GM21381 (cell line): ENCODE measurements around the gene EPS15.
"Not testable (repeated sequence)": the region's sequence is repeated elsewhere in the genome, so short reads cannot be mapped to it uniquely, and the experiment has no call there.

Experiments used
- ATAC-seq: cut with Tn5 transposase; IDR thresholded peaks from one replicate; pipeline ENCODE4 v1.9.1; 2021; ENCODE audit warnings: mild to moderate bottlenecking, moderate library complexity; ENCODE audit not compliant: unreplicated experiment

Gene EPS15

DNA sequence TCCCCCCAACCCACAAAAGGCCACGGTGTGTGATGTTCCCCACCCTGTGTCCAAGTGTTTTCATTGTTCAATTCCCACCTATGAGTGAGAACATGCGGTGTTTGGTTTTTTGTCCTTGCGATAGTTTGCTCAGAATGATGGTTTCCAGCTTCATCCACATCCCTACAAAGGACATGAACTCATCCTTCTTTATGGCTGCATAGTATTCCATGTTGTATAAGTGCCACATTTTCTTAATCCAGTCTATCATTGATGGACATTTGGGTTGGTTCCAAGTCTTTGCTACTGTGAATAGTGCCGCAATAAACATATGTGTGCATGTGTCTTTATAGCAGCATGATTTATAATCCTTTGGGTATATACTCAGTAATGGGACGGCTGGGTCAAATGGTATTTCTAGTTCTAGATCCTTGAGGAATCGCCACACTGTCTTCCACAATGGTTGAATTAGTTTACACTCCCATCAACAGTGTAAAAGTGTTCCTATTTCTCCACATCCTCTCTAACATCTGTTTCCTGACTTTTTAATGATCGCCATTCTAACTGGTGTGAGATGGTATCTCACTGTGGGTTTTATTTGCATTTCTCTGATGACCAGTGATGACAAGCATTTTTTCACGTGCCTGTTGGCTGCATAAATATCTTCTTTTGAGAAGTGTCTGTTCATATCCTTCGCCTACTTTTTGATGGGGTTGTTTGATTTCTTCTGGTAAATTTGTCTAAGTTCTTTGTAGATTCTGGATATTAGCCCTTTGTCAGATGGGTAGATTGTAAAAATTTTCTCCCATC lies 44.0 kb downstream of the EPS15 start:
- ATAC-seq = not testable (repeated sequence)

DNA sequence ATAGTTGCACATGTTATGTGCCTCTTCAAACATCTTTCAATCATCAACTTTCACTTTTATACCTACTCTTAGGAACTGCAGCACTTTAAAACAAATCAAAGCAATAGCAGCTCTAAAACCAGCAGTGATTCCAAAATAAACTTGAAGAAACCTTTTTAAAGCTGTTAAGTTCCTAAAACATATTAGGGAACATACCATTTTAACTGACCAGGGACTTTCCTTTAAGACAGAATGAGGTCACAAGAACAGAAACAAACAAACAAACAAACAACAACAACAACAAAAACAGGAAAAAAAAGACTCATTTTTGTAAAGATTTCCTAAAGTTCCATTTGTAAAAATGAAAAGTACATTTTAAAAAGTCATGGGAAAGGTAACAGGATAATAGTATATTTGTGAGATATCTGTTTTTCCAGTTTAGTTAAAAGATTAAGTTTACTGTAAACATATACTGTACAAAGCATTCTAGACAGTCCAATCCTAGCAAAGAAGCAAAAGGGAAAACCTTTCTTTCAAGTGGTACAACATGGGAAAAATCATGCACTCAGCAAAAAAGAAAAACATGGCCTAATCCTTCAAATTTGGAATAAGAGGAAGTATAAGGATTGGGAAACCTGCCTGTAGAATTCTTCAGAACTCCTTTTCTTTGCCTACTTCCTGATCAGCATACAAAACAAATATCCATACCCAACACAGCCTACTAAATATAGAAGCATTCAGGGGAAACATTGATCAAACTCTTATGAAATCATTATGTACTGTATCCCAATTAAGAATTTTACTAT lies 45.5 kb downstream of the EPS15 start:
- ATAC-seq = no peak

DNA sequence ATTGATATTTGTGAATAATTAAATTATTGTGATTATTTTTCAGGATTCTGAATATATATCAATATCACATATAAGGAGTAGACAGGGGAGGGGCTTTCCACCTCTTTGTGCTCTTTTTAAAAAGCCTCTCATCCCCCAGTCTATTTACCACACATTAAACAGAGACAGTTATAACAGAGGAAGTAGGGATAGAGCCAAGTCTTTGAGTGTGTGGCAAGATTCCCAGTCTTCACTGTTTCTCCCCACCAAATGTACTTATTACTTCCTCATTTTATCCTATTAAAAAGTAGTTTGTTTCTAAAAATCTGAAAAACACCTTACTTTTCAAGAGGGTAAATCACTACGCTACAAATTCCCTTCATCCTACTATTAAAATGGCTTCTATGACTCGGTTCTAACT lies 46.7 kb downstream of the EPS15 start:
- ATAC-seq = no peak

DNA sequence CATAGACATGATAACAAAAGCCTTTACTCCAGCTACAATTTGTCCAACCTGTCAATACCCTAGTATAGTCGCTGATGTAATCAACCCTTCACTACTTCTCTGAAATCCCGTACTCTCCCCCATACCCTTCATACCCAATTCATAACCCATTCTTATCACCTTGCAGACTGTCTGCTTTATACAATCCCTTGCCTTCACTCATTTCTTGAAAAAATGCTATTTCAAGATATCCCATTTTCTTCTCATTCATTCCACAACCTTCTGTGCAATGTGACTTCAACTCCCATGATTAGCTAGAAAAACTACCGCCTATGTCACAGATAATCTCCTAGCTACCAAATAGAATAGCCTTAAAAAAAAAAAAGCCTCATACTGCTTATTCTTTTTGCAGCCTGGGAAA lies 49.5 kb downstream of the EPS15 start:
- no peak for ATAC-seq

DNA sequence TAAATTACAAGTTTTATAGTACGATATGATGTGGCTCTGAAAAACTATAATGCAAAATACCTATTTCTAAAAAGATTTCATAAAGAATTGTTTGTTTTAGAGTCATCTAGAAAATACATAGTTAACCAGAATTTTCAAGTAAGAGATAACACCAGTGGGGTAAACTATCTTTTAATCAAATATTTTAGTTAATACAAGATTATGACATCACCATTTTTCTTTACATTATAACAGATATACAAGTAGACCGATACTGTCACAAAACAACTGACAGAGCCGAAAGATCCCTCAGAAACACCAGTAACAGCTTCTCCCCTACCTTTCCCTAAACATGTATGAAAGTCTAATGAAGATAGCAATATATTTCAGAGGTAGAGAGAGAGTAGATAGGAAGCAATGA lies 54.2 kb downstream of the EPS15 start:
- no peak for ATAC-seq

DNA sequence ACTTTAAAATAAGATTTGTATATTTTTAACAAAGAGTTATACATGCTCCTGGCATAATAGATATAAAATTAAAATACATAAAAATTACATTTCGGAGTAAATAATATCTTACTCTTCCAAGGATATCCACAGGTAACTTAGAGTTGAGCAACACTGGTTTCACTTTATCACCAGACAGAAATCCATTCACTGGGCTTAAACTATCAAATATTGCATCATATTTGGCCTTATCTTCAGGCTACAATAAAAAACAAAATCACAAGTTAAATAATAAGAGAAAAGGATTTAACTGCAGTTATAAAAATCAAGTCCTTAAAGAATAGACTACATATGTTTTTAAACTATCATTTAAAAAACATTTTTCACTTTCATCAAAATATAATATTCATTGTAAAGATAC lies 55.5 kb downstream of the EPS15 start:
- no peak for ATAC-seq

DNA sequence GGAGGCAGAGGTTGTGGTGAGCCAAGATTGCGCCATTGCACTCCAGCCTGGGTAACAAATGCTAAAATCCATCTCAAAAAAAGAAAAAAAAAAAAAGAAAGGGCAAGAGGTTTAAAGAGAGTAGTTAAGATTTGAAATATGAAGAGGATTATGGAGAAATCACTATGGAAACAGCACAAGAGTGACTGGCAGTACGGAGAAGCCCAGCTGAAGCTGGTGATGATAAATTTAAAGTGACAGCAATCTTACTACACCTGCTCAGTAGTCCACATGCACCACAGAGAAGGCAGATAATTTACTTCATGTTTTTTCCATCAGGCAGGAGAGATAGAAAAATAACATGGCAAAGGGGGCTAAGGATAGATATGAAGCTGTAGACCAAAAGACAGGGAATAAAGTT lies 56.8 kb downstream of the EPS15 start:
- not testable (repeated sequence) for ATAC-seq

DNA sequence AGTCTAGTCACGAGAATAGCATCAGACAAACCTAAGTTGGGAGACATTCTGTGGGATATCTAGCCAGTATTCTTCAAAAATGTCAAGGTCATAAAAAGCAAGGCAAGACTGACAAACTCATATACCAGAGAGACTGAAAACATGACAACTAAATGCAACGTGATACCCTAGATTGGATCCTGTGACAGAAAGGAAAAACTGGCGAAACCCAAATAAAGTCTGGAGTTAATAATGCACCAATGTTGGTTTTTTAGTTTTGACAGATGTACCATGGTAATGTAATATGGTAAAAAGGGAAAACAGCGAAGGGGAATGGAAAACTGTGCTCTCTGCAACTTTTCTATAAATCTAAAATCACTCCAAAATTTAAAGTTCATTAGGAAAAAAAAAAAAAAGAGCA lies 64.5 kb downstream of the EPS15 start:
- no peak for ATAC-seq

DNA sequence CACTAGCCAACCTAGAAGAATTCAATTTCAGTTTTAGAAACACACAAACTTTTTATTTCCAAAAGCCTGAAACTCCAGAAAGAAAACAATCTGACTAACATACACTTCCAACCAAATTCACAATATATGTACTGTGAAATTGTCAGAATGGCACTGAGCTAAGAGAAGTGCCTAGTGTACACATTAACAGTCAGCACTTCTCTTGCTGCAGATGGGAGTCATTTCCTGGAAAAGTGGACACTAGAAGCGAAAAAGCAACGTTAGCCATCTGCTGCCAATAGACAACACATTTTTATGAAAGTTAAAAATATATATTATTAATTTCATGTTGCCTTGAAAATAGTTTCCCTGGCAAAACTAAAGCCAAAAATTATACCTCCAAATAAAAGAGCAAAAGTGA lies 66.1 kb downstream of the EPS15 start:
- no peak for ATAC-seq

DNA sequence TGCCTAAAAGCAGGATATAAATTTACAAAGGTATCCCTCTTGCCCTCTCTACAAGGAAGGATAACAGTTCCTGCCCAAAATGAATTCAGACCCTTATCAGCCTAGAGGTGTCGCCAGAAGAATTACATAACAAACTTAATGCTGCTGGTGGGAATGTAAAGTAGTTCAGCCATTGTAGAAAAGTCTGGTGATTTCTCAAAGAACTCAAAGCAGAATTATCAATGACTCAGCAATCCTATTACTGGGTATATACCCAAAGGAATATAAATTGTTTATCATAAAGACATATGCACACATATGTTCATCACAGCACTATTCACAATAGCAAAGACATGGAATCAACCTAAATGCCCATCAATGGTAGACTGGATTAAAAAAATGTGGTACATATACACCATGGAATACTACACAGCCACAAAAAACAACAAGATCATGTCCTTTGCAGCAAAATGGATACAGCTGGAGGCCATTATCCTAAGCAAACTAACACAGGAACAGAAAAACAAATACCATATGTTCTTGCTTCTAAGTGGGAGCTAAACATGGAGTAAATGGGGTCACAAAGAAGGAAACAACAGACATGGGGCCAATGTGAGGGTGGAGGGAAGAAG lies 70.1 kb downstream of the EPS15 start:
- ATAC-seq = not testable (repeated sequence)

DNA sequence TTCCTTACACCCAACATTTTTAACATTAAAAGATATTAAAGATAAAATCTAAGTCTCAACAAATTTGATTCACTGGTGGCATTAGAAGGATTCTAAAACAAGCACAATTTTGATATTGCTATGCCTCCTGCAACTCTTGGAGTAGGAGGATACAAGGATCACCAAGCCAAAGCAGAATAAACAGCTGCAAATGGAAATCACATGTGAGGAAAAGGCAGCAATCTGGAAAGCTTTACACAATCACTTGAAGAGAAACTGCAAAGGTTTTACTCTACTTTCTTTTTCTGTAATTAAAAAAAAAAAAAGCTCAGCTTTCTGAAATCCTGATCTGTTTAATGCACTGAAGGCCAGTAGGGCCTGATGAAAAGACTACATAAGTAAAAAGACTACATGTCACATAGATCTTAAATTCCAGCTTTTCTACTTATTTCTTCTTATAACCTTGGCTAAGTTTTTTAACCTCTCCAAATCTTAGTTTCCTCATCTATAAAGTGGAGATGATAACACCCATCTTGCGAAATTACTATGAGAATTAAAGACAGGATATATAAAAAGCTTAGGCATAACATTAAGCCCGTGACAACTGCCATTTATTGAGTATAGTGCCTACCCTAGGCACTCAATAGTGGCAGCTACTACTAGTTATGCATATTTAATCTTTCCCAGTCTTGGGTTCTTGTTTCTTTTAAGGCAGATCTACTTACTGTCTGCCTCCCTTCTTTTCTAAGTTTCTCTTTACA lies 73.5 kb downstream of the EPS15 start:
- no peak for ATAC-seq

DNA sequence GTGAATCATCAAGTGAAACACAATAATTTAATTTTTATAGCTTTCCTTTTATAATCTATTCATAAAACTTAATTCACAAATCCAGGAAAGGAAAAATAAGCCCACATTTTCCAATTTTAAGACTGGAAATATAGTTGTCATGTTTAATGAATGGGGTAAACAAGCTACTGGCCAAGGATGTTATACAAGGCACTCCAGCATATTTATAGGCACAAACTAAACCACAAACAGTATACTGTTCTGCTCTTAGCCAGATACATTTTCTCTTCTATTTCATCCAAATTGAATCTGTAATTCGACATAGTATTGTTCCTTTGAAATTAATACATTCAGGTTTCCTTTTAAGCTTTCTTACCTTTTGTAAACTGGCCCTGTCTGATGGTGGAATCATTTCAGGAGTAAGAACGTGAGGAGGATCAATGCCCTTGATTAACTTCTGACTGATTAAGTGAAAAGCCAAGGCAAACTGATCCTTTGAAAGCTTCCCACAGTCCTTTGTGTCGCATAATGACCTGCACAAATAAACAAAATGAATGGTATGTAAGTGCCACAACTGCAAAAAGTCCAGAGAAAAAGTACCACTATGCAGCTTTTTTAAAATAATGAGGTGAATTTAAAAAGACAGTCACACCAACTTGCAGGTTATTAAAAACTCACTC lies 74.4 kb downstream of the EPS15 start:
- no peak for ATAC-seq

DNA sequence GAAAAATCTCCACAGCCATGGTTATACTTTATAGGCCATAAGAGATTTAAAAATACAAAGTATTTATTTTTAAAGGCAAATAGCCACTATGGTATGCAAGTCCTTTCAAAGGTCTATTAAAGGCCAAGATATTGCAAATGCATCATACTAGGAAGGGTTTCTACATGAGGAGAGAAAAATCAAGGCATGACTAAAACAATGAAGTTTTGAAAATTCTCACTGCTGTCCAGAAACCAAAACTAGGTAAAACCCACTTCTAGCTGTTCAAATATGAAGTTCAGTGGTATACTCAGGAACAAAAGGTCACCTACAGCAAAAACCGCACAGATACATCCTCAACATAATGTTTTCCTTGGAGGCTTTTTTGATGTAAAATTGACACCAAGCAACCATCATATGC lies 75.0 kb downstream of the EPS15 start:
- no peak for ATAC-seq

DNA sequence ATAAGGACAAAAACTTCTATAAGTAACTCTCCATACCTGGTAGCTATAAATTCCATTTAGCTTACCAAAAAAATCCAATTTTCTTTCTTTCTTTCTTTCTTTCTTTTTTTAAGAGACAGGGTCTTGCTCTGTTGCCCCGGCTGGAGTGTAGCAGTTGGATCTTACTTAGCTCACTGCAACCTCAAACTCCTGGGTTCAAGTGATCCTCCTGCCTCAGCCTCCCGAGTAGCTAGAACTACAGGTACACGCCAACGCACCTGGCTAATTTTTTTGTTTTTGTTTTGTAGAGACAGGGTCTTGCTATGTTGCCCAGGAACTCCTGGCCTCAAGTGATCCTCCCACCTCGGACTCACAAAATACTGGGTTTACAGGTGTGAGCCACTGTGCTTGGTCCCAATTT lies 75.5 kb downstream of the EPS15 start:
- no peak for ATAC-seq

DNA sequence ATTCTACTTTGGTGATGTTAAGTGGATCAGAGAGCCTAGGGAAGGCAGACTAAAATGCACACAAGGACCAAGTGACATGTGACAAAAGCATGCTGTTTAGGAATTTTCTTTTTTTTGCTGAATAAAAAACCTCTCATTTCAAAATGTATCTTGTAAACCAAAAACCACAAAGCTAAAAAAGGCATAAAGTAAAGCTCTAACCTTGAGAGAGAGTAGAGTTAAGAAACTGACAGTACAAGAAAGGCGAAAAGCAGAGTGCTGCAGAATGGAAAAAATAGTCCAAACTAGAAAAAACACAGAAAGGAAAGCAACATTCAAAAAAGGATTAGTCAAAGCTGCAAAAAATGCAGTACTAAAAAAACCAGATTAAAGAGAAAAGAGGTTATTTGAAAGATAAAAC lies 76.5 kb downstream of the EPS15 start:
- ATAC-seq = no peak

DNA sequence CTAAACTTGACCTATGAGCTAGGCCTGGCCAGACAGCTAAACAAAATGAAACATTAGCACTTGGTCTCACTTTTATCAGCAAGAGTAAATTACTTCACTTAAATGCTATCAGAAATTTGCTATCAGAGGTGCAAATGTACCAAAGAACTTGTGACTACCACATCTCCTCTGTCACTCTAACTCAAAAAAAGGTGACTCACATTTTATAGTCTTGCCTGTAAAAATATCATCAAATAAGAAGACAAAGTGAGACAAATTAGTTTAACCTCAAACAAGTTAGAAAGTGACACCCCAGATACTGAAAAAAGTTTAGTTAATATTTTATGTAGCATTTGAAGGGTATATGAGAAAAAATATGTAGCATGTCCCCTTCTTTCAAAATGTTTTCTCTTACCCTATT lies 76.9 kb downstream of the EPS15 start:
- ATAC-seq = no peak

DNA sequence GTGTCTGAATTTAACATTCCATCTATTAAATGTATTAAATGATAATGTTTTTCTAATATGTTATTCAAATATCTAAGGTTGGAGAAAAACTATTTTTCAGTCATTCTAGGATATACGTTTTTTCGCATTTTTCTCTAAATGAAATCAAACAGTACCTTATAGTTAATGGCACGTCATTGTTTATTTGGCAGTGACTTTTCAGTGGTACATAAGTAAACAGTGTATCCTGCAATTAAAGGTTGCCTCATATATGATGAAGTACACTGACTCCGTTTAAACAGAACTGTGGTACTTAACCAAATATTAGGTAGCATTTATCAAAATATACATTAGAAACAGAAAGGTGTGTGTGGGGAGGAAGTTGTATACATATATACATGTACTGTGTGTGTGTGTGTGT lies 79.2 kb downstream of the EPS15 start:
- no peak for ATAC-seq

DNA sequence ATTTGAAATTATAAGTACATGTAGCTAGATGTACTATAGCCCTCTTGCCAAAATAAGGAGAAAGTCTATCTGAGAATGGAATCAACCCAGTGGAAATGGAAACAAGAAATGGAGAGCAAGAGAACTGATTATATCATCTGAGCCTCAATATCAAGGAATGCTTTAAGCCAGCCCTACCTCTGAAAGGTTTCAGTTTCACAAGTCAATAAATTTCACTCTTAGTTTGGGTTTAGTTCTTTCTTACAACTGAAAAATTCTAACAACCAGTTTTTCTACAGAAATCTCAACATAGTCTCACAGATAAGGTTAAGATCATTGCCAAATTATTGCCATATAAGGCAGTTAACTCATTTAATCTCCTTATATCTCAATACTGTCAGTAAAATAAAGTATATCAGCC lies 80.0 kb downstream of the EPS15 start:
- no peak for ATAC-seq

DNA sequence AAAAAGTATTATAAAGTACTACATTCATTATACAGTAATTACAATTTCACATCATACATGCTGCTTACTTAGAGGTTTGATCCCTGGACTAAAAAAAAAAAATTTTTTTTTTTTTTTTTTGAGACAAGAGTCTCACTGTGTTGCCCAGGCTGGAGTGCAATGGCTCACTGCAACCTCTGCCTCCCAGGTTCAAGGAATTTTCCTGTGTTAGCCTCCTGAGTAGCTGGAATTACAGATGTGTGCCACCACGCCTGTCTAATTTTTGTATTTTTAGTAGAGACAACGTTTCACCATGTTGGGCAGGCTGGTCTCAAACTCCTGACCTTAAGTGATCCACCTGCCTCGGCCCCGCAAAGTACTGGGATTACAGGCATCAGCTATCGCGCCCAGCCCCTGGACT lies 81.7 kb downstream of the EPS15 start:
- not testable (repeated sequence) for ATAC-seq

DNA sequence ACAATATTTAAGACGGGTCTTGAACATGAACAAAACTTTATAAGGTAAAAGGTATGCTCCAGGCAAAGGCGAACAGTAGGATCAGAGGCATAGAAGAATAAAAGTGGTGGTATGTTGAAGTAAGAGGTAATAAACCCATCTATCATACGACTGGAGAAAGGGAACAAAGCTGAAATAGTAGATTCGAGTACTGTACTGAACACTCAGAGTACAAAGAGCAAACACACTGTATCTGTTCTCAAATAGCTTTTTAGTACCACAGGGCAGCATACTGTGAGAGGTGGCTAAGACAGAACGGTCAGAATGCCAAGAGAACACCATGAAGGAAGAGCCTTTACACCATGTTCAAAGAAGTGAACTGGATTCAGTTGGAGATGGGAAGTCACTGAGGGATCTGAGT lies 83.2 kb downstream of the EPS15 start:
- ATAC-seq = no peak

DNA sequence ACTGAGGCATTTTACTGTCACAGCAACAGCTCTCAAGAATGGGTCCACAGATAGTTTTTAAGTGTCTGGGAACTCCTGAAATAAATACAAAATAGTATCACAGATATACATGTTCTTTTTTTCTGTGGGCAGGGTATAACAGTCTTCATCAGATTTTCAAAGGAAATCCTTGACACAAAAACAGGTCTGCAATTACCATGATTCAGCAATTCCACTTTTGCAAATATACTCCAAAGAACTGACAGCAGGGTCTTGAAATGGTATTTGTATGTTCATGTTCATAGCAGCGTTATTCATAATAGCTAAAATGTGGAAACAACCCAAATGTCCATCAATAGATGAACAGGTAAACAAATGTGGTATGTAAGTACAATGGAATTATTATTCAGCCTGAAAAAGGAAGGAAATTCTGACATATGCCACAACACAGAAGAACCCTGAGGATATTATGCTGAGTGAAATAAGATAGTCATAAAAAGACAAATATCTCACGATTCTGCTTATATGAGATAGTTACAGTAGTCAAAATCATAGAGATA lies 85.0 kb downstream of the EPS15 start:
- ATAC-seq = no peak
